PC-9 (cell line): ENCODE data around the gene COG5. TPM values are rescaled to one million over a fixed set of nuclear protein-coding genes. Genes with fewer than 3 reads are reported as not detected.

Source experiments
- BruUV-seq: library from RNA; stranded (reverse); fragments of 400-500 nt; replicated peaks from 2 replicates; lab custom pipeline; 2021; lab: Mats Ljungman, UMichigan
- CTCF ChIA-PET: fragments of 300-600 bp; sonication (Branson Sonifier 250); formaldehyde crosslinking; loops from one replicate; lab custom pipeline; 2022; ENCODE audit warnings: antibody characterized with exemption; lab: Charles Lee
- POLR2A ChIA-PET: fragments of 300-600 bp; sonication (Branson Sonifier 250); formaldehyde crosslinking; loops from one replicate; lab custom pipeline; 2022; ENCODE audit warnings: antibody characterized with exemption; ENCODE audit not compliant: unreplicated experiment; lab: Charles Lee
- DNase-seq, 2 experiments: peaks; one replicate each; pipeline versions ENCODE4 v3.0.0 to v3.0.0-alpha.2; 2015 to 2022; ENCODE audit warnings: mixed read lengths in 1 of 2
- H2AFZ ChIP-seq: fragments of 200-600 bp; sonication (generic); 2 replicates; pipeline ENCODE4 v1.8.1; 2017; ENCODE audit warnings: antibody characterized with exemption
- H3F3A ChIP-seq: fragments of 200-600 bp; sonication (generic); 2 replicates; pipeline ENCODE4 v1.8.1; 2017; ENCODE audit warnings: antibody characterized with exemption, mild to moderate bottlenecking, low read depth; ENCODE audit not compliant: insufficient read depth
- H3K27ac ChIP-seq: fragments of 200-600 bp; sonication (generic); 2 replicates; pipeline ENCODE4 v1.6.1; 2016; ENCODE audit warnings: mixed run types
- H3K27me3 ChIP-seq: fragments of 200-600 bp; sonication (generic); 2 replicates; pipeline ENCODE4 v1.6.1; 2016; ENCODE audit warnings: low read depth, mixed run types; ENCODE audit not compliant: insufficient read depth
- H3K36me3 ChIP-seq: fragments of 200-600 bp; sonication (generic); 2 replicates; pipeline ENCODE4 v1.6.1; 2016; ENCODE audit warnings: low read depth, mixed run types
- H3K4me1 ChIP-seq: fragments of 200-600 bp; sonication (generic); replicated peaks from 2 replicates; pipeline ENCODE4 v1.6.1; 2016; ENCODE audit warnings: mixed run types; ENCODE audit not compliant: insufficient read depth
- H3K4me2 ChIP-seq: fragments of 200-600 bp; sonication (generic); 2 replicates; pipeline ENCODE4 v1.6.1; 2017; ENCODE audit warnings: mixed run types
- H3K4me3 ChIP-seq: fragments of 200-600 bp; sonication (generic); 2 replicates; pipeline ENCODE4 v1.6.1; 2016; ENCODE audit warnings: mixed run types
- H3K79me2 ChIP-seq: fragments of 200-600 bp; sonication (generic); 2 replicates; pipeline ENCODE4 v1.6.1; 2017; ENCODE audit warnings: low read depth, mixed run types
- H3K9me2 ChIP-seq: fragments of 200-600 bp; sonication (generic); 2 replicates; pipeline ENCODE4 v1.8.1; 2017; ENCODE audit warnings: mild to moderate bottlenecking; ENCODE audit not compliant: insufficient read depth
- H3K9me3 ChIP-seq: fragments of 200-600 bp; sonication (generic); 2 replicates; pipeline ENCODE4 v1.8.1; 2016; ENCODE audit warnings: low read depth; ENCODE audit not compliant: insufficient read depth
- H4K20me1 ChIP-seq: fragments of 200-600 bp; sonication (generic); 2 replicates; pipeline ENCODE4 v1.8.1; 2017; ENCODE audit not compliant: insufficient read depth
- CTCF ChIP-seq: fragments of 200-600 bp; sonication (generic); conservative IDR thresholded peaks from 2 replicates; pipeline ENCODE4 v1.6.1; 2017; ENCODE audit warnings: mixed run types, antibody characterized with exemption, mild to moderate bottlenecking, moderate library complexity
- EZH2 ChIP-seq: fragments of 200-600 bp; sonication (generic); IDR thresholded peaks from 2 replicates; pipeline ENCODE4 v1.8.0; 2017; ENCODE audit warnings: antibody characterized with exemption, low read depth
- intact Hi-C: fragments of 100-400 bp; cut with micrococcal nuclease; formaldehyde crosslinking; loops from one replicate; pipeline ENCODE4 v1.10.0; 2022; ENCODE audit not compliant: unreplicated experiment
- total RNA-seq: library from RNA; stranded (reverse); gene quantifications from 2 replicates; pipeline ENCODE4 v1.2.3, GENCODE V29; 2021

The COG5 gene
- total RNA-seq, 1 experiment from 2014 or later, result 43.5 TPM

- Histone ChIP-seq H3K27ac (peak within 1 kb of the TSS; percentile 86), H3K27me3 (no peaks in the 10 kb centered on the region), H3F3A (peaks cover 21% of the 10 kb centered on the region; the same call in 1 of the 2 replicates), H2AFZ (peak within 1 kb of the TSS; percentile 91), H3K9me2 (0 out of 2 replicates have a peak, but pooled peaks cover 4% of the 10 kb centered on the region), H3K79me2 (peaks cover 35% of the 10 kb centered on the region), H3K9me3 (no peaks in the 10 kb centered on the region), H3K4me2 (peak within 1 kb of the TSS; percentile 92), H3K4me3 (peak within 1 kb of the TSS; percentile 77), H4K20me1 (peaks cover 33% of the 10 kb centered on the region), H3K4me1 (peaks cover 26% of the 10 kb centered on the region), H3K36me3 (peaks cover 4% of the 10 kb centered on the region; the same call in 1 of the 2 replicates)
- ChIA-PET CTCF (interaction anchor here (0.6 to 1.5 kb wide), 10 partner anchors 16 to 708 kb away, joined by 3 to 16 read pairs (median 6); no protein-coding TSS in a partner anchor), POLR2A (interaction anchor here (0.5 to 1.3 kb wide), 21 partner anchors 8 to 1091 kb away, joined by 3 to 11 read pairs (median 4); partner anchors contain the start of gene NAMPT)
- intact Hi-C loops, result loop anchor here (1.0 to 5.0 kb wide), 7 partner anchors 221 to 1104 kb away; partner anchors contain the start of genes CBLL1 and CCDC71L
- DNase-seq, result peak; percentile 99
- no TSS peak for BruUV-seq
- TF ChIP-seq CTCF (no peak), EZH2 (no peak)
Measured at GRCh38 chr7:107168233-107169119, 395.2 kb downstream of the COG5 start, which contains the start of gene HBP1. HBP1 (plus strand) TSS chr7:107169003; CDS start chr7:107179894, 10,891 bp downstream.

DNA sequence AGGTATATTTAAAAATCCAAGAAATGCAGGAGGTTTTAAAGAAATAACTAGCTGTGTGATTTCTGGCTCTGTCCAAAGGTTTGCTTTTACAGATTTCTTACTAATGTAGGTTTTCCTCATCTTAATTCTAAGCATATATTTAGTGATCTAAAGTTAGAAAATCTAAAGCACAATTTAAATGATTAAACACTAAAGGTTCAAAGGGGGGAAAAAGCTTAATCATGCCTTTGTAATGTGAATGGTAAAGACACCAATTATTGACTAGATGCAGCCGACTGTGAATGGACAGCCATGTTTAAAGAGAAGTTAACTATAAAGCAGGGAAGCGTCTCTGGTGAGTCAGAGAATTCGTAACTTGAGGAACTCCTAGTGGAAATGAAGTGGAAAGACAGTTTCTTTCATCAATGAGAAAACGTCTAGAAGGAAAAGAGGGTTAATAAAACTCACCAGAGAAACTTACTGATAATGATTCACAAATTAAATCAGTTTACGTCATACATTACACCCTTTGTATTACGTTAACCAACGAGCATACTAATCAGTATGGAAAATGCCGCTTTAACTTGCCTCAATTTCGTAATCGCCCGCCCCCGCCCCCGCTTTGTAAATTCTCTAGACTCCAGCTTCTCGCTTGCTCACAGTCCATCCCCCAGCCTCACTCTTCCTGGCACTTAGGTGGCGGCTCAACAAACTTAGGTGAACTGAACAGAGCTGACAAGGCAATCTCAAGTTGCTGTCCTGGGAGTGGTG, 396.1 kb downstream of the COG5 start:
- Histone ChIP-seq H3K27ac (peak overlapping the region; percentile 86), H3K79me2 (peaks cover 27% of the 10 kb centered on the region), H3F3A (peaks cover 21% of the 10 kb centered on the region; the same call in 1 of the 2 replicates), H3K9me2 (0 out of 2 replicates have a peak, but pooled peaks cover 4% of the 10 kb centered on the region), H3K36me3 (peaks cover 4% of the 10 kb centered on the region; the same call in 1 of the 2 replicates), H3K4me2 (peak overlapping the region; percentile 92), H2AFZ (peak overlapping the region; percentile 91), H3K4me1 (peaks cover 26% of the 10 kb centered on the region), H3K4me3 (peak overlapping the region; percentile 77), H3K27me3 (no peaks in the 10 kb centered on the region), H4K20me1 (peaks cover 25% of the 10 kb centered on the region), H3K9me3 (no peaks in the 10 kb centered on the region)
- ChIA-PET POLR2A (interaction anchor here (0.5 to 1.3 kb wide), 8 partner anchors 13 to 1091 kb away, joined by 3 to 11 read pairs (median 6); no protein-coding TSS in a partner anchor), CTCF (interaction anchor here (0.6 to 1.5 kb wide), 9 partner anchors 14 to 709 kb away, joined by 3 to 16 read pairs (median 5); no protein-coding TSS in a partner anchor)
- DNase-seq, result peak in 1 of 2 experiments; percentile 79
- BruUV-seq, result TSS peak; percentile 78
- intact Hi-C loops, result loop anchor here (1.0 to 5.0 kb wide), 7 partner anchors 220 to 1103 kb away; partner anchors contain the start of genes CBLL1 and CCDC71L
- TF ChIP-seq CTCF (peak; percentile 53), EZH2 (no peak)
